ENCODE data around the gene ABL1.

GRCh38 chr9:130806327-130806716 lies 28.7 kb upstream of the ABL1 start:
- TF ChIP-seq CTCF (IDR thresholded peaks at IDR 0.05) (no peak), POLR2A (IDR thresholded peaks at IDR 0.05) (no peak), EP300 (IDR thresholded peaks at IDR 0.05) (no peak), POLR2AphosphoS5 (IDR thresholded peaks at IDR 0.05) (no peak)

Data from sigmoid colon (tissue), 4 donors.